Nephron progenitor cell (in vitro differentiated cells): ENCODE measurements around the gene CACNA1S.

ENCODE experiments used
- DNase-seq: peaks from one replicate; pipeline ENCODE4 v3.0.0; 2021
- H3K27ac Mint-ChIP-seq: 2 replicates; pipeline ENCODE4 v1.8.0; 2021; ENCODE audit warnings: mild to moderate bottlenecking, moderate library complexity, mixed read lengths
- H3K27me3 Mint-ChIP-seq: 2 replicates; pipeline ENCODE4 v1.8.0; 2021; ENCODE audit warnings: mild to moderate bottlenecking, low read depth, mixed read lengths; ENCODE audit not compliant: poor library complexity
- H3K36me3 Mint-ChIP-seq: 2 replicates; pipeline ENCODE4 v1.8.0; 2021; ENCODE audit warnings: low read depth, mixed read lengths
- H3K4me1 Mint-ChIP-seq: 2 replicates; pipeline ENCODE4 v1.8.0; 2021; ENCODE audit warnings: mixed read lengths
- H3K4me3 Mint-ChIP-seq: 2 replicates; pipeline ENCODE4 v1.8.0; 2021; ENCODE audit warnings: mild to moderate bottlenecking, moderate library complexity, mixed read lengths
- H3K9me3 Mint-ChIP-seq: 2 replicates; pipeline ENCODE4 v1.8.0; 2021; ENCODE audit warnings: mild to moderate bottlenecking, moderate library complexity, mixed read lengths
- CTCF ChIP-seq: fragments of 200-600 bp; sonication (generic); IDR thresholded peaks from 2 replicates; pipeline ENCODE4 v1.5.0; 2021; ENCODE audit warnings: antibody characterized with exemption

The CACNA1S gene

DNA sequence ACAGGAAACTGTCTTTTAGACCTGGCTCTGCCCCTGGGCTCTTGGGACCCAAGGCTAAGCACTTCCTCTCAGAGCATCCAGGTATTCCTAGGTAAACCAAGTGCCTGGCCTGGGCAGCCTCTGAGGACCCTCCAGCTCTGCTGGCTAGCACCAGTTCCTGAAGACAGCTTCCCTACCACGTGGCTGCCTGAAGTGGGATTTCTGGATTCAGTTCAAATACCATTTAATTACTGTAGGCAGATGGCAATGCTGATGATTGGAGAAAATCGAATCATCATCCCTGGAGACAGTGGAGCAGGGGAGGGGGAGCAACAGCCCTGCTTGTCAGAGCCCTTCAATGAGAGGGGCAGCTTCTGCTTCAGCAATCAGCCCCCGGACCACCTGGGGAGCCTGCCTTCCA is 100.6 kb downstream of the CACNA1S start:
- Mint-ChIP-seq H3K36me3 (no peaks in the 10 kb centered on the region), H3K4me1 (peaks cover 55% of the 10 kb centered on the region), H3K27ac (no peak overlapping the region), H3K9me3 (no peaks in the 10 kb centered on the region), H3K27me3 (peaks cover 11% of the 10 kb centered on the region), H3K4me3 (no peak overlapping the region)
- no peak for DNase-seq
- no peak for TF ChIP-seq CTCF

DNA sequence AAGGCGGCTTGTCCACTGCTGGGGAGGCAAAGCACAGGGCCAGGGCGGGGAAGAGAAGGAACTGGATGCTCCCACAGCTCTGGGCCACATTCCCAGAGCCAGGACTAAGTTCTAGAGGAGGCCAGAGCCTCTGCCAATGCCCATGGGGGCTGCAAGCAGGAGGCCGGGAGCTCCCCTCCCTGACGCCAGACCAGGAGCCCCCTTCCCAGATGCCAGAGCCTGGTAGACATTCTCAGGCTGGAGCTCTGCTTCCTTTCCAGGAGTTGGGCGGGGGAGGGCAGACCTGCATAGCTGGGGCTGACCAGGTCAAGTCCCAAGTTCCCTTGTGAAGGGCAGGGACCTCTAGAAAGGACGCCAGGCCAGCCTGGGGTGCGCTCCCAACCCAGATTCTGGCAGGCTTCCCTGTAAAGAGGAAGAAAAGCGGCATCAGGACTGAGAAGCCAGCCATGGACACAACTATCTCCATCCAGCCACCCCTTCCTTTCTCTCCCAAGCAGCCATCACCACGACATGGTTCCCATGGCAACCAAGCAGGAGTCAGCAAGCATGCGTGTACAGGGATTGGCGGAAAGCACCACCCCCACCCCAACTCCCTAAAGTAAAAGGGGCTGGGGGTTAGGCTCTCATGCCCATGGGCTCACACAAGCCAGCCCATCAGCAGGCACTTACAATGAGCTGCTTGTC is 102.1 kb downstream of the CACNA1S start:
- Mint-ChIP-seq H3K4me3 (peak overlapping the region; percentile 30), H3K36me3 (no peaks in the 10 kb centered on the region), H3K27me3 (peaks cover 6% of the 10 kb centered on the region), H3K9me3 (no peaks in the 10 kb centered on the region), H3K4me1 (peaks cover 41% of the 10 kb centered on the region), H3K27ac (peak overlapping the region; percentile 33)
- no peak for TF ChIP-seq CTCF
- peak; percentile 48 for DNase-seq

DNA sequence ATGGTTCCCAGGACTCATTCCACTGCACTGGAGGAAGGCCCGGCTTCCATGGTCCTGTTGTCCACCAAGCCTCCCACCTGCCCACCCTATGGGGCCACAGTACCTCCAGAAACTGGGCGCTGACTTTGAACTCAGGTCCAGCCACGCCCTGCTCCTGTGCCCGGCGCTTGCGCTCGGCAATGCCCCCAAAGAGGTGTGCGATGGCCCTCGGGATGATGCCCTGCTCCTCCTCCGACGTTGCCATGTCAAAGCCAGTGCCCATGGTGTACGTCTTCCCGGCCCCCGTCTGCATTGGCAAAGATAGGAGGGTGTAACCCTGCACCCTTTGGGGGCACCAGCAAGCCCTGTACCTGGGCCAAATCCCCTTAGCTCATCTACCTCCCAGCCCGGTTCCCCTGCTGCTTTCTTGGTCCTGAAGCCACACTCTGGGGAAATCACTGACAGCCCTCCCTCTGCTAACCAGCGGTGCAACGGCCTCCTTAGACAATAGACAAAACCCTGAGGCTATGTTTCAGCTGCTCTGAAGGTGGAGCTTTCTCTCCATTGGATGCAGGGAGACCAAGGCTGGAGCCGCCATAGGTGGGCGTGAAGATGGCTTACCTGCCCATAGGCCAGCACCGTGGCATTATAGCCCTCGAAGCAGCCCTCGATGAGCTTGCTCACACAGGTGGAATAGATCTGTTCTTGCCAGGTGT is 103.4 kb downstream of the CACNA1S start:
- TF ChIP-seq CTCF = no peak
- Mint-ChIP-seq H3K36me3 (no peaks in the 10 kb centered on the region), H3K4me3 (no peak overlapping the region), H3K27ac (no peak overlapping the region), H3K27me3 (peaks cover 6% of the 10 kb centered on the region), H3K9me3 (no peaks in the 10 kb centered on the region), H3K4me1 (peaks cover 29% of the 10 kb centered on the region)
- DNase-seq = no peak

GRCh38 chr1:201007481-201007880 is 104.7 kb downstream of the CACNA1S start:
- H3K4me1 Mint-ChIP-seq = peaks cover 23% of the 10 kb centered on the region

GRCh38 chr1:201006450-201006849 is 105.8 kb downstream of the CACNA1S start:
- no peak for DNase-seq
- no peak for TF ChIP-seq CTCF
- H3K27ac Mint-ChIP-seq = no peak overlapping the region
- peaks cover 14% of the 10 kb centered on the region for H3K36me3 Mint-ChIP-seq
- H3K27me3 Mint-ChIP-seq = peaks cover 3% of the 10 kb centered on the region
- H3K4me3 Mint-ChIP-seq = no peak overlapping the region
- no peaks in the 10 kb centered on the region for H3K9me3 Mint-ChIP-seq
- H3K4me1 Mint-ChIP-seq = peaks cover 30% of the 10 kb centered on the region

More at GRCh38 chr1:201007481-201007880, 104.7 kb downstream of the CACNA1S start:
- no peak overlapping the region for H3K4me3 Mint-ChIP-seq
- DNase-seq = no peak
- TF ChIP-seq CTCF = no peak
- H3K9me3 Mint-ChIP-seq = no peaks in the 10 kb centered on the region
- H3K27ac Mint-ChIP-seq = no peak overlapping the region
- peaks cover 6% of the 10 kb centered on the region for H3K27me3 Mint-ChIP-seq
- peaks cover 6% of the 10 kb centered on the region for H3K36me3 Mint-ChIP-seq

GRCh38 chr1:201004732-201005131 is 107.5 kb downstream of the CACNA1S start:
- Mint-ChIP-seq H3K4me1 (peaks cover 18% of the 10 kb centered on the region), H3K27ac (no peak overlapping the region), H3K4me3 (no peak overlapping the region), H3K36me3 (peaks cover 17% of the 10 kb centered on the region), H3K9me3 (no peaks in the 10 kb centered on the region), H3K27me3 (peaks cover 6% of the 10 kb centered on the region)
- no peak for DNase-seq
- no peak for TF ChIP-seq CTCF
